Lung (tissue), 12 donors: ENCODE data around the gene EFNA5. TPM values are rescaled to one million over a fixed set of nuclear protein-coding genes. Genes with fewer than 3 reads are reported as not detected.

Experiments
- ATAC-seq: fragments of 200-7000 bp; cut with Tn5 transposase; one replicate; pipeline ENCODE4 v1.9.1; 2020; ENCODE audit warnings: moderate number of reproducible peaks; ENCODE audit not compliant: insufficient read depth, low FRiP score
- DNase-seq, 3 donors: peaks; one replicate each; pipeline ENCODE4 v3.0.0-alpha.2; 2013 to 2017
- H3K27ac ChIP-seq, 2 donors: one replicate each; pipeline ENCODE4 v1.5.1; 2013; ENCODE audit warnings: mild to moderate bottlenecking in 2 of 2, moderate library complexity in 2 of 2, control low read depth in 1 of 2, inconsistent platforms in 1 of 2, low read depth in 1 of 2, low read length in 1 of 2
- H3K27me3 ChIP-seq, 3 donors: one replicate each; pipeline ENCODE4 v1.5.1; 2013; ENCODE audit warnings: low read length in 2 of 3; ENCODE audit not compliant: control insufficient read depth in 3 of 3, insufficient read depth in 3 of 3
- H3K36me3 ChIP-seq, 4 donors: one replicate each; pipeline ENCODE4 v1.5.1; 2013; ENCODE audit warnings: low read length in 4 of 4, mild to moderate bottlenecking in 1 of 4, moderate library complexity in 1 of 4; ENCODE audit not compliant: control insufficient read depth in 4 of 4, insufficient read depth in 4 of 4
- H3K4me1 ChIP-seq, 5 donors: one replicate each; pipeline ENCODE4 v1.5.1; 2013; ENCODE audit warnings: low read length in 5 of 5, mild to moderate bottlenecking in 2 of 5, moderate library complexity in 1 of 5; ENCODE audit not compliant: control insufficient read depth in 5 of 5, insufficient read depth in 5 of 5
- H3K4me3 ChIP-seq: one replicate; pipeline ENCODE4 v1.5.1; 2013; ENCODE audit warnings: mild to moderate bottlenecking, control low read depth, moderate library complexity
- H3K9ac ChIP-seq, 2 donors: one replicate each; pipeline ENCODE4 v1.5.1; 2013; ENCODE audit warnings: low read length in 2 of 2, control low read depth in 1 of 2; ENCODE audit not compliant: insufficient read depth in 1 of 2
- H3K9me3 ChIP-seq, 4 donors: one replicate each; pipeline ENCODE4 v1.5.1; 2013; ENCODE audit warnings: low read length in 3 of 4, mild to moderate bottlenecking in 1 of 4, moderate library complexity in 1 of 4; ENCODE audit not compliant: control insufficient read depth in 4 of 4, insufficient read depth in 3 of 4
- CTCF ChIP-seq: IDR thresholded peaks from 2 replicates; pipeline ENCODE4 v1.5.1; 2012; ENCODE audit warnings: mild to moderate bottlenecking; ENCODE audit errors: control extremely low read depth, extremely low read depth
- WGBS, 2 donors: extraction: QIAGEN DNeasy Blood & Tissue Kit; methylation state at CpG; one replicate each; pipeline ENCODE4 v1.1.7; 2013; 5-methylcytosine and 5-hydroxymethylcytosine counted together
- polyA plus RNA-seq, 2 donors: library from polyadenylated mRNA; stranded (reverse); fragments of 200-250 nt; gene quantifications; one replicate each; pipeline ENCODE4 v1.2.1, GENCODE V29; 2013
- total RNA-seq, 2 donors: library from RNA; depleted of rRNA in 1 of 2; stranded (reverse); fragments of >200 nt in 1 of 2; gene quantifications; one replicate each; pipeline ENCODE4 v1.2.1, GENCODE V29; 2014 to 2021
- donor health status: control.
- donor health status: control.
- donor health status: Bipolar disorder and iron deficiency.
- donor health status: healthy.
- donor health status: DM: yes; HTN: yes; CAD: no.

The EFNA5 gene
- total and polyA plus RNA-seq, 4 donors = 2.1 to 18.4 (median 7.8) TPM

GRCh38 chr5:107661650-107662044 is 9.1 kb downstream of the EFNA5 start:
- H3K27ac ChIP-seq = no peak overlapping the region
- TF ChIP-seq CTCF = no peak
- ATAC-seq (no peak), DNase-seq (no peak)
- peaks cover 0 to 4% (median 0%) of the 10 kb centered on the region in 4 donors for H3K36me3 ChIP-seq
- no peak overlapping the region for H3K9ac ChIP-seq
- WGBS, 2 donors = 75 to 81% methylated on average over 1 of the region's 1 CpG
- H3K9me3 ChIP-seq = no peaks in the 10 kb centered on the region
- no peak overlapping the region for H3K4me3 ChIP-seq
- H3K4me1 ChIP-seq = peaks cover 0 to 7% (median 4%) of the 10 kb centered on the region in 5 donors
- H3K27me3 ChIP-seq = no peaks in the 10 kb centered on the region

GRCh38 chr5:107661038-107661649 is 9.6 kb downstream of the EFNA5 start:
- Histone ChIP-seq H3K27me3 (no peaks in the 10 kb centered on the region), H3K9ac (no peak overlapping the region), H3K9me3 (no peaks in the 10 kb centered on the region), H3K27ac (no peak overlapping the region), H3K4me3 (no peak overlapping the region), H3K4me1 (peaks cover 0 to 7% (median under 1%) of the 10 kb centered on the region in 5 donors), H3K36me3 (peaks cover 0 to 4% (median 0%) of the 10 kb centered on the region in 4 donors)
- no peak for TF ChIP-seq CTCF
- 81 to 92% methylated on average over 7 of the region's 7 CpGs for WGBS, 2 donors
- no peak for ATAC-seq
- no peak for DNase-seq

- H3K9me3 ChIP-seq = no peaks in the 10 kb centered on the region
- WGBS, 2 donors = 88 to 89% methylated on average over 5 of the region's 5 CpGs
- ATAC-seq (no peak), DNase-seq (no peak)
- no peaks in the 10 kb centered on the region for H3K36me3 ChIP-seq
- H3K9ac ChIP-seq = no peak overlapping the region
- no peak overlapping the region for H3K27ac ChIP-seq
- no peaks in the 10 kb centered on the region for H3K27me3 ChIP-seq
- H3K4me3 ChIP-seq = no peak overlapping the region
- TF ChIP-seq CTCF = no peak
- peaks cover 0 to 12% (median 6%) of the 10 kb centered on the region in 5 donors for H3K4me1 ChIP-seq
Measured at GRCh38 chr5:107658528-107658927, 12.2 kb downstream of the EFNA5 start.

- peaks cover 1 to 22% (median 8%) of the 10 kb centered on the region in 5 donors for H3K4me1 ChIP-seq
- H3K36me3 ChIP-seq = no peaks in the 10 kb centered on the region
- no peak overlapping the region for H3K27ac ChIP-seq
- TF ChIP-seq CTCF = no peak
- H3K4me3 ChIP-seq = no peak overlapping the region
- H3K9me3 ChIP-seq = no peaks in the 10 kb centered on the region
- H3K27me3 ChIP-seq = no peaks in the 10 kb centered on the region
- 61 to 62% methylated on average over 3 of the region's 3 CpGs for WGBS, 2 donors
- DNase-seq (no peak), ATAC-seq (no peak)
- no peak overlapping the region for H3K9ac ChIP-seq
Measured at GRCh38 chr5:107655831-107656230, 14.9 kb downstream of the EFNA5 start.
